ENCODE measurements around the gene CTU1.

DNA sequence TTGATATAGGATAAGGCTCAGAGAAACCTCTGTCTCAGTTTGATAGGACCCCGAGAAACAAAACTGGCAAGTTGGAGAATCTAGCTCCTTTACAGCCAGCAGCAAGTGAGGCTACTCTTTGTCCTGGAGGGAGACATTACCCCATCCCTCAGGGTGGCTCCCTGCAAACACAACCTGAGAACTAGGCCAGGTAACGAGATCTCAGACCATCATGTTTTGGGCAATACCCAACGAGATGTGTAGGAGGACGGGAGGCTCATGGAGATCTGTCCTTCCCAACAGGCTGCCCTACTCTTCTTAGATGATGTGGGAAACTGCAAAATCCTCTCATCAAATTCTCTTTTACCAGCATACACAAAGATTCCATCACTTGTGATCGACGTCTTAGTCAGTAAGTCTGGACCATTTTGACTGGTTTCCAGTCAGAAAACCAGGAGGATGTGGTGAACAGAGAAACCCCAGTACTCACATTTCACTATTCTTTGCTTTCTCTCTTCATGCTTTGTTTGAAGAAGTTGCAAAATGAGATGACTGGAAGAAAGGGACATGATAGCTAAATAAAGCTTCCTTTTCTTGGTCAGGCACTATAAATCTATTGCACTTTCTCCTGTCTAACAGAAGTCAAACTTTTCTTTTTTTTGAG lies 6.0 kb upstream of the CTU1 start:
- TF ChIP-seq, protein P1, sequence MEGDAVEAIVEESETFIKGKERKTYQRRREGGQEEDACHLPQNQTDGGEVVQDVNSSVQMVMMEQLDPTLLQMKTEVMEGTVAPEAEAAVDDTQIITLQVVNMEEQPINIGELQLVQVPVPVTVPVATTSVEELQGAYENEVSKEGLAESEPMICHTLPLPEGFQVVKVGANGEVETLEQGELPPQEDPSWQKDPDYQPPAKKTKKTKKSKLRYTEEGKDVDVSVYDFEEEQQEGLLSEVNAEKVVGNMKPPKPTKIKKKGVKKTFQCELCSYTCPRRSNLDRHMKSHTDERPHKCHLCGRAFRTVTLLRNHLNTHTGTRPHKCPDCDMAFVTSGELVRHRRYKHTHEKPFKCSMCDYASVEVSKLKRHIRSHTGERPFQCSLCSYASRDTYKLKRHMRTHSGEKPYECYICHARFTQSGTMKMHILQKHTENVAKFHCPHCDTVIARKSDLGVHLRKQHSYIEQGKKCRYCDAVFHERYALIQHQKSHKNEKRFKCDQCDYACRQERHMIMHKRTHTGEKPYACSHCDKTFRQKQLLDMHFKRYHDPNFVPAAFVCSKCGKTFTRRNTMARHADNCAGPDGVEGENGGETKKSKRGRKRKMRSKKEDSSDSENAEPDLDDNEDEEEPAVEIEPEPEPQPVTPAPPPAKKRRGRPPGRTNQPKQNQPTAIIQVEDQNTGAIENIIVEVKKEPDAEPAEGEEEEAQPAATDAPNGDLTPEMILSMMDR (IDR thresholded peaks at IDR 0.05) = no peak
- TF ChIP-seq ZFX (IDR thresholded peaks at IDR 0.05; ENCODE audit: borderline replicate concordance) = no peak
